GM19035 (cell line): ENCODE results near the gene THBS4.
A peak's percentile ranks its signal among the peaks of the same experiment; 100 is the strongest.

Experiments
- ATAC-seq: cut with Tn5 transposase; IDR thresholded peaks from one replicate; pipeline ENCODE4 v1.9.1; 2021; ENCODE audit not compliant: unreplicated experiment

THBS4 gene

GRCh38 chr5:80034962-80035821, at the start of gene THBS4:
TSS of gene THBS4 (plus strand) at chr5:80035348. CDS start at chr5:80035538, 190 bp downstream.
- no peak for ATAC-seq

GRCh38 chr5:79986260-79986659, 48.9 kb upstream of the THBS4 start:
- no peak for ATAC-seq

- ATAC-seq: peak; percentile 51
These were observed 44.9 kb upstream of the THBS4 start for GRCh38 chr5:79990205-79990597.

- ATAC-seq: peak; percentile 87
These were observed 44.3 kb upstream of the THBS4 start, which contains the start of gene MTX3 for GRCh38 chr5:79990598-79991507. TSS of gene MTX3 (minus strand) at chr5:79991262. CDS start at chr5:79991238, 24 bp downstream.

GRCh38 chr5:79992891-79993657, 42.1 kb upstream of the THBS4 start:
- no peak for ATAC-seq

GRCh38 chr5:79999722-80000121, 35.4 kb upstream of the THBS4 start:
- ATAC-seq: no peak

- ATAC-seq: no peak
These were observed 32.5 kb upstream of the THBS4 start for GRCh38 chr5:80002677-80003076.

GRCh38 chr5:80008995-80009765, 26.0 kb upstream of the THBS4 start:
- no peak for ATAC-seq

GRCh38 chr5:80010754-80011392, 24.3 kb upstream of the THBS4 start:
- ATAC-seq: no peak

- ATAC-seq: no peak
These were observed 10.1 kb upstream of the THBS4 start for GRCh38 chr5:80025069-80025468.

- no peak for ATAC-seq
These were observed 8.3 kb upstream of the THBS4 start for GRCh38 chr5:80026841-80027240.

- no peak for ATAC-seq
These were observed 4.0 kb upstream of the THBS4 start for GRCh38 chr5:80031109-80031508.

- no peak for ATAC-seq
These were observed 1.6 kb upstream of the THBS4 start for GRCh38 chr5:80033513-80033912.

GRCh38 chr5:80034559-80034958, 589 bp upstream of the THBS4 start:
- no peak for ATAC-seq

- no peak for ATAC-seq
These were observed 691 bp downstream of the THBS4 start for GRCh38 chr5:80035839-80036238.

- no peak for ATAC-seq
These were observed 1.5 kb downstream of the THBS4 start for GRCh38 chr5:80036615-80037014.

GRCh38 chr5:80037366-80037765, 2.2 kb downstream of the THBS4 start:
- ATAC-seq: peak; percentile 75

- no peak for ATAC-seq
These were observed 4.5 kb downstream of the THBS4 start for GRCh38 chr5:80039650-80040049.

- ATAC-seq: no peak
These were observed 6.4 kb downstream of the THBS4 start for GRCh38 chr5:80041527-80041926.

GRCh38 chr5:80042330-80042729, 7.2 kb downstream of the THBS4 start:
- ATAC-seq: no peak
